ENCODE results near the gene MON1A.

GRCh38 chr3:49906073-49906743 is 23.4 kb downstream of the MON1A start:
- TF ChIP-seq CTCF (IDR thresholded peaks at IDR 0.05; ENCODE audit: insufficient read depth, low read length) = peak; percentile 50
- TF ChIP-seq GABPA (IDR thresholded peaks at IDR 0.05; ENCODE audit: low read depth) = no peak
